Neural progenitor cell (in vitro differentiated cells): Measurements from ENCODE around the gene PRICKLE2. TPM values are rescaled to one million over a fixed set of nuclear protein-coding genes. Genes with fewer than 3 reads are reported as not detected.

Experiments
- DNase-seq: peaks from one replicate; pipeline ENCODE4 v3.0.0-alpha.2; 2016; ENCODE audit warnings: low spot score
- H2AFZ ChIP-seq: fragments of 200-600 bp; sonication (generic); replicated peaks from 2 replicates; pipeline ENCODE4 v1.6.1; 2016; ENCODE audit warnings: antibody characterized with exemption
- H3F3A ChIP-seq: fragments of 200-600 bp; sonication (generic); 2 replicates; pipeline ENCODE4 v1.6.1; 2016; ENCODE audit warnings: antibody characterized with exemption, low read depth
- H3K27ac ChIP-seq: fragments of 200-600 bp; sonication (generic); 2 replicates; pipeline ENCODE4 v1.5.1; 2016; ENCODE audit warnings: mild to moderate bottlenecking
- H3K27me3 ChIP-seq: fragments of 200-600 bp; sonication (generic); 2 replicates; pipeline ENCODE4 v1.6.1; 2016; ENCODE audit warnings: mild to moderate bottlenecking, moderate library complexity
- H3K36me3 ChIP-seq: fragments of 200-600 bp; sonication (generic); 2 replicates; pipeline ENCODE4 v1.5.1; 2016
- H3K4me1 ChIP-seq: fragments of 200-600 bp; sonication (generic); 2 replicates; pipeline ENCODE4 v1.6.1; 2016; ENCODE audit warnings: mixed run types
- H3K4me2 ChIP-seq: fragments of 200-600 bp; sonication (generic); 2 replicates; pipeline ENCODE4 v1.6.1; 2016
- H3K4me3 ChIP-seq: fragments of 200-600 bp; sonication (generic); 2 replicates; pipeline ENCODE4 v1.5.1; 2016
- H3K79me2 ChIP-seq: fragments of 200-600 bp; sonication (generic); 2 replicates; pipeline ENCODE4 v1.6.1; 2016; ENCODE audit warnings: low read depth
- H3K9ac ChIP-seq: fragments of 200-600 bp; sonication (generic); 2 replicates; pipeline ENCODE4 v1.6.1; 2016
- H3K9me3 ChIP-seq: fragments of 200-600 bp; sonication (generic); 2 replicates; pipeline ENCODE4 v1.5.1; 2016; ENCODE audit warnings: low read depth
- H4K20me1 ChIP-seq: fragments of 200-600 bp; sonication (generic); 2 replicates; pipeline ENCODE4 v1.6.1; 2016; ENCODE audit warnings: low read depth
- H3K27ac Mint-ChIP-seq: 3 replicates; pipeline ENCODE4 v1.8.0; 2021; ENCODE audit warnings: mixed read lengths
- H3K27me3 Mint-ChIP-seq: 2 replicates; pipeline ENCODE4 v1.8.0; 2022; ENCODE audit warnings: low read depth, mild to moderate bottlenecking, inconsistent platforms, moderate library complexity, mixed read lengths; ENCODE audit not compliant: insufficient read depth
- H3K36me3 Mint-ChIP-seq: 3 replicates; pipeline ENCODE4 v1.8.0; 2021; ENCODE audit warnings: mixed read lengths
- H3K4me1 Mint-ChIP-seq: 3 replicates; pipeline ENCODE4 v1.8.0; 2021; ENCODE audit warnings: mixed read lengths
- H3K4me3 Mint-ChIP-seq: 3 replicates; pipeline ENCODE4 v1.8.0; 2021; ENCODE audit warnings: mild to moderate bottlenecking, moderate library complexity, mixed read lengths
- H3K9me3 Mint-ChIP-seq: 3 replicates; pipeline ENCODE4 v1.8.0; 2020; ENCODE audit warnings: mixed read lengths
- CTCF ChIP-seq: fragments of 200-600 bp; sonication (generic); IDR thresholded peaks from 2 replicates; pipeline ENCODE4 v1.5.1; 2017; ENCODE audit warnings: antibody characterized with exemption, mild to moderate bottlenecking
- EZH2 ChIP-seq: fragments of 200-600 bp; sonication (generic); IDR thresholded peaks from 2 replicates; pipeline ENCODE4 v1.6.1; 2017; ENCODE audit warnings: antibody characterized with exemption, mild to moderate bottlenecking, moderate library complexity
- EZH2phosphoT487 ChIP-seq: fragments of 200-600 bp; sonication (generic); IDR thresholded peaks from 2 replicates; pipeline ENCODE4 v1.6.1; 2017; ENCODE audit warnings: antibody characterized with exemption
- total RNA-seq: library from RNA; depleted of rRNA; stranded (reverse); fragments of >200 nt; gene quantifications from 2 replicates; pipeline ENCODE4 v1.2.3, GENCODE V29; 2015; ENCODE audit warnings: low replicate concordance

PRICKLE2 gene
- total RNA-seq, 1 donor from 2014 or later, result 11.5 TPM

GRCh38 chr3:64186667-64187064 is 38.6 kb downstream of the PRICKLE2 start:
- Histone ChIP-seq H3K27ac (no peak overlapping the region), H3K4me2 (no peak overlapping the region), H3K36me3 (no peaks in the 10 kb centered on the region), H3K4me1 (peaks cover 10% of the 10 kb centered on the region), H3K27me3 (no peaks in the 10 kb centered on the region), H3K4me3 (no peak overlapping the region), H2AFZ (no peak overlapping the region), H3K9me3 (no peaks in the 10 kb centered on the region), H3K79me2 (no peaks in the 10 kb centered on the region), H3F3A (no peaks in the 10 kb centered on the region), H4K20me1 (no peaks in the 10 kb centered on the region), H3K9ac (no peak overlapping the region)
- H3K4me3 Mint-ChIP-seq, result no peak overlapping the region
- TF ChIP-seq EZH2 (no peak), EZH2phosphoT487 (no peak), CTCF (no peak)
- peaks cover 6% of the 10 kb centered on the region for H3K27me3 Mint-ChIP-seq
- DNase-seq, result no peak
- no peaks in the 10 kb centered on the region for H3K36me3 Mint-ChIP-seq
- peaks cover 38% of the 10 kb centered on the region for H3K4me1 Mint-ChIP-seq
- no peaks in the 10 kb centered on the region for H3K9me3 Mint-ChIP-seq
- no peak overlapping the region for H3K27ac Mint-ChIP-seq

GRCh38 chr3:64185436-64185835 is 39.8 kb downstream of the PRICKLE2 start:
- Histone ChIP-seq H3K27ac (no peak overlapping the region), H3K36me3 (no peaks in the 10 kb centered on the region), H3K9me3 (no peaks in the 10 kb centered on the region), H3K9ac (no peak overlapping the region), H3K4me2 (no peak overlapping the region), H3K4me3 (no peak overlapping the region), H3K79me2 (no peaks in the 10 kb centered on the region), H3K4me1 (peaks cover 10% of the 10 kb centered on the region), H3K27me3 (no peaks in the 10 kb centered on the region), H3F3A (no peaks in the 10 kb centered on the region), H2AFZ (no peak overlapping the region), H4K20me1 (no peaks in the 10 kb centered on the region)
- no peak overlapping the region for H3K4me3 Mint-ChIP-seq
- H3K27me3 Mint-ChIP-seq, result peaks cover 6% of the 10 kb centered on the region
- no peak overlapping the region for H3K27ac Mint-ChIP-seq
- no peaks in the 10 kb centered on the region for H3K9me3 Mint-ChIP-seq
- no peak for TF ChIP-seq EZH2
- no peak for TF ChIP-seq CTCF
- no peak for TF ChIP-seq EZH2phosphoT487
- no peaks in the 10 kb centered on the region for H3K36me3 Mint-ChIP-seq
- DNase-seq, result no peak
- H3K4me1 Mint-ChIP-seq, result peaks cover 38% of the 10 kb centered on the region

GRCh38 chr3:64184621-64185020 is 40.6 kb downstream of the PRICKLE2 start:
- H3K36me3 ChIP-seq, result no peaks in the 10 kb centered on the region
- H3K4me2 ChIP-seq, result no peak overlapping the region
- no peak overlapping the region for H3K27ac ChIP-seq
- no peak overlapping the region for H3K9ac ChIP-seq
- TF ChIP-seq EZH2phosphoT487 (no peak), CTCF (no peak), EZH2 (no peak)
- Mint-ChIP-seq H3K27ac (no peak overlapping the region), H3K4me1 (peaks cover 32% of the 10 kb centered on the region), H3K4me3 (no peak overlapping the region), H3K36me3 (no peaks in the 10 kb centered on the region), H3K27me3 (peaks cover 3% of the 10 kb centered on the region), H3K9me3 (no peaks in the 10 kb centered on the region)
- no peaks in the 10 kb centered on the region for H3K79me2 ChIP-seq
- peaks cover 10% of the 10 kb centered on the region for H3K4me1 ChIP-seq
- no peaks in the 10 kb centered on the region for H3F3A ChIP-seq
- H2AFZ ChIP-seq, result no peak overlapping the region
- H3K4me3 ChIP-seq, result no peak overlapping the region
- no peaks in the 10 kb centered on the region for H3K27me3 ChIP-seq
- no peak for DNase-seq
- no peaks in the 10 kb centered on the region for H3K9me3 ChIP-seq
- no peaks in the 10 kb centered on the region for H4K20me1 ChIP-seq
